GM19395 (cell line): ENCODE data around the gene SLC25A21.
"Not testable (repeated sequence)": the region's sequence is repeated elsewhere in the genome, so short reads cannot be mapped to it uniquely, and the experiment has no call there.

ENCODE experiments used
- ATAC-seq: cut with Tn5 transposase; IDR thresholded peaks from one replicate; pipeline ENCODE4 v1.9.1; 2021; ENCODE audit warnings: mild to moderate bottlenecking, moderate library complexity; ENCODE audit not compliant: unreplicated experiment

The SLC25A21 gene

GRCh38 chr14:36844443-36845195 lies 327.8 kb downstream of the SLC25A21 start:
- ATAC-seq = no peak

- no peak for ATAC-seq
Measured at GRCh38 chr14:36843410-36843809, 329.0 kb downstream of the SLC25A21 start.

- no peak for ATAC-seq
Measured at GRCh38 chr14:36835128-36835527, 337.3 kb downstream of the SLC25A21 start.

- no peak for ATAC-seq
Measured at GRCh38 chr14:36834293-36834692, 338.1 kb downstream of the SLC25A21 start.

GRCh38 chr14:36829547-36829946 lies 342.9 kb downstream of the SLC25A21 start:
- ATAC-seq = no peak

GRCh38 chr14:36827861-36828260 lies 344.5 kb downstream of the SLC25A21 start:
- ATAC-seq = no peak

- no peak for ATAC-seq
Measured at GRCh38 chr14:36826614-36827013, 345.8 kb downstream of the SLC25A21 start.

- ATAC-seq = no peak
Measured at GRCh38 chr14:36824854-36825253, 347.6 kb downstream of the SLC25A21 start.

GRCh38 chr14:36823651-36824050 lies 348.8 kb downstream of the SLC25A21 start:
- no peak for ATAC-seq

- ATAC-seq = no peak
Measured at GRCh38 chr14:36822685-36823084, 349.7 kb downstream of the SLC25A21 start.

- ATAC-seq = no peak
Measured at GRCh38 chr14:36820901-36821300, 351.5 kb downstream of the SLC25A21 start.

GRCh38 chr14:36820111-36820709 lies 352.2 kb downstream of the SLC25A21 start:
- ATAC-seq = no peak

- ATAC-seq = no peak
Measured at GRCh38 chr14:36818794-36819384, 353.5 kb downstream of the SLC25A21 start.

GRCh38 chr14:36818246-36818645 lies 354.2 kb downstream of the SLC25A21 start:
- no peak for ATAC-seq

- no peak for ATAC-seq
Measured at GRCh38 chr14:36817071-36817930, 355.1 kb downstream of the SLC25A21 start.

- ATAC-seq = no peak
Measured at GRCh38 chr14:36816481-36816880, 355.9 kb downstream of the SLC25A21 start.

GRCh38 chr14:36814783-36815182 lies 357.6 kb downstream of the SLC25A21 start:
- ATAC-seq = not testable (repeated sequence)

GRCh38 chr14:36810209-36810608 lies 362.2 kb downstream of the SLC25A21 start:
- no peak for ATAC-seq

GRCh38 chr14:36807727-36808126 lies 364.7 kb downstream of the SLC25A21 start:
- no peak for ATAC-seq

- ATAC-seq = no peak
Measured at GRCh38 chr14:36805131-36805559, 367.3 kb downstream of the SLC25A21 start.

- ATAC-seq = no peak
Measured at GRCh38 chr14:36797634-36798033, 374.8 kb downstream of the SLC25A21 start.
